Endometrium (tissue), 2 donors: ENCODE data around the gene TBC1D22B.
"Not testable (repeated sequence)": the region's sequence is repeated elsewhere in the genome, so short reads cannot be mapped to it uniquely, and the experiment has no call there.

Experiments used
- FAIRE-seq: peaks from 2 replicates; lab custom pipeline; 2012; peaks lifted over from hg19 to GRCh38; lab: Jason Lieb, UNC
- donor health status: control.
- donor health status: control.

The TBC1D22B gene

DNA sequence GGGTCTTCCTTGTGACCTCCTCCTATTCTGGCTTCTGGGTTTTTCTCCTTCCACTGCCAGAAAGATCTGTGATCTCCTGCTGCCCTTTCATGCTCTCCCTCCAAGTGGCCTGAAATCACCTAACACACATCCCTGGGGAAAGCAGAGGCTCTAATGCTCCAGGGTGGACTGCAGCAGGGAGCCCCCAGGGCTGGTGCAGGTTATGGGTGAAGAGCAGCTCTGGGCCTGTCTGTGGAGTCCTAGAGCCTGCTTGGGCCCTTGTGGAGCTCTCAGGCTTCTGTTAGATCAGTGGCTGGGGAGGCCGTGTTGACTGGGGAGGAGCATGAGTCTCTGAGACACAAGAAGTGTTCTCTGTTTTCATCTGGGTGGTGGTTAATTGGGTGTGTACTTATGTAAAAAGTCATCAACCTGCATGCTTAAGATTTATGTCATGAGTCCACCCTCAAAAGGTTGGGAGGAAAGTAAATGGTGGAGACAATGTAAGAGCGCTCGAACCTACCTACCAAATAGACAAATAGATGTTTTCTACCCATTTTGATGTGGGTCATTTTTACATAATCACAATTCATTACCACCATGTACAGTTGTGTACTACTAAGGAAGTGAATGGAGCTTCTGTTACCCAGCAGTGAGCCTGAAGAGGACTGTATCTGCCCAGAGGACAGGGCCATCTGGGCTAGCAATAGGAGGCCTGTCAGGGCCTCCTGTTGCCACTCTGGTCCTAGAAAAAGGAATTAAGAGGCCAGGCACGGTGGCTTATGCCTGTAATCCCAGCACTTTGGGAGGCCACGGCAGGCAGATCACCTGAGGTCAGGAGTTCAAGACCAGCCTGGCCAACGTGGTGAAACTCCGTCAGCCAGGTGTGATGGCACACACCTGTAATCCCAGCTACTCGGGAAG, 64.2 kb downstream of the TBC1D22B start:
- FAIRE-seq = no peak

DNA sequence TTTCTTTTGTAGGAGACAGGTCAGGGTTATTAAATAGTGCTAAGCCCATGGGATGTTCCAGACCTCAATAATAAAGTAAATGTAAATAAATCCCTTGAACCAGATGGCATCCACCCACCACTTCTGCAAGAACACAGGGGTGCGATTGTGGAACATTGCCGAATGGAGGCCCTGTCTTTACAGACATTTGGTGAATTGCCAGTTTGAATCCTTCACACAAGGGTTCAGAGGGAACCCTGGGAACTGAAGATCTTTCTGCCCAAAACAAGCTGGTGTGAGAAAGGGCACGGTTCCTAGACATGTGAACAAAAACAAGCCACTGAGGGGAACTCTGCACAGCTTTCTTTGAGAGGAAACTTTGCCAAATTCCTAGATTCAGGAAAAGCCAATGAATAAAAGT, 66.0 kb downstream of the TBC1D22B start:
- no peak for FAIRE-seq

DNA sequence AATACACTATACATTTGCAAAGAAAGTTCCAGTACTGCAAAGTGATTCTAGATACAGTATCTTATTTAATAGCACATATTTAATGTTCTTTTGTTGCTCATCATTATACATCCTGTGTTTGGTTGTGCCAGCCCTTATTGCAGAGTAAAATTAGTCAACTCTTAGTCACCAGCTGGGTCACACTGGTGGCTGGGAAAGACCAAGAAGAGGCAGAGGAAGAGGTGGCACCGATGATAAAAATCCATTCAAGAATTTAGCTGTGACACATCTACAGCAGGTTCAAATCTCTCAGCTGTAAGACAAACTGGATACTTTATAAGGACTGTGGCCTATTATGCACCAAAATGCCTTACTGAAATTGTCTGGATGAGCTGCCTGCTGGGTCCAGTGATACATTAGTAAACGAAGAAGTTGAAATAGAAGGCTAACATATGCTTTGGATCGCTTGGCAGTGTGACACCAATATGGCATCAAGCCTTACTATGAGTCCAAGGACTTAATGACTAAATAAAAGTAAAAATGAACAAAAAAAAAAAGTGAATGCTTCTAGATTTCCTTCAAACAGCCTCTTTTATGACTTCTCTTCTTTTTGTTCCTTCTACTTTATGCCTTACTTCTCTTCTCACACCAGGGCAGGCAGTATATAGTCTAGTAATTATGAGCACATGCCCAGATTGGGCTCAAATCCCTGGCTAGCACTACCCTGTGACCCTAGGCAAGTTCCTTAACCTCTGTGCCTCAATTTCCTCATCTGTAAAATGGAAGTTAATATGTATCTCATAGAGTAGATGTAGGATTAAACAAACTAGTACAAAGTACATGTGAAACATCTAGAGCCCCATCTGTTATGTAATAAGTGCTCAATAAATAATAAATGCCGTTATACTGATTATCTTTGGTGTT, 66.8 kb downstream of the TBC1D22B start:
- FAIRE-seq = no peak

DNA sequence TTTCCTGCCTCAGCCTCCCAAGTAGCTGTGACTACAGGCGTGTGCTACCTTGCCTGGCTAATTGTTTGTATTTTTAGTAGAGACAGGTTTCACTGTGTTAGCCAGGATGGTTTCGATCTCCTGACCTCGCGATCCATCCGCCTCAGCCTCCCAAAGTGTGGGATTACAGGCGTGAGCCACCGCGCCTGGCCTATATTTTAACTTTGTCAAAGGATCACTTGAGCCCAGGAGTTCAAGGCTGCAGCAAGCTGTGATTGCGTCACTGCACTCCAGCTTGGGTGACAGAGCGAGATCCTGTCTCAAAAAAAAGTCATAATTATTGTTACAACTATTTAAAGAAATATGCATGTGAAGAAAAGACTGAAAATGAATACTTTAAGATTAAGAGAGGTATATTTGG, 72.8 kb downstream of the TBC1D22B start:
- FAIRE-seq = not testable (repeated sequence)

DNA sequence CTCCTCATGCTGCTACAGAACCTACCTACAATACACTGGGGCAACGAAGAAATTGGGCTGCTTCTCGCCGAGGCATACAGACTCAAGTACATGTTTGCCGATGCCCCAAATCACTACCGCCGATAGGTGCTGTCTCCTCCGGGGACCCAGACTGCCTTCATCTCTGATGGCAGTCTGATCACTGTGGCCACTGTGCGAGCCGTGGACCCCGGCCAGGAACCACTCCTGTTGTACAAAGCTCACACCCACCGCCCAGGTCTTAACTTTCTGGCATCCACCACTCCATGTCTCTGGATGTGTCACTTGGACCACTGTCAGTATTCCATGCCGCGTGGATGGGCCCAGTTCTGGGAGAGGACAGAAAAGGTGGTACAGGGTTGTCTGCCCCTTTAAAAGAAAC, 73.5 kb downstream of the TBC1D22B start:
- no peak for FAIRE-seq

DNA sequence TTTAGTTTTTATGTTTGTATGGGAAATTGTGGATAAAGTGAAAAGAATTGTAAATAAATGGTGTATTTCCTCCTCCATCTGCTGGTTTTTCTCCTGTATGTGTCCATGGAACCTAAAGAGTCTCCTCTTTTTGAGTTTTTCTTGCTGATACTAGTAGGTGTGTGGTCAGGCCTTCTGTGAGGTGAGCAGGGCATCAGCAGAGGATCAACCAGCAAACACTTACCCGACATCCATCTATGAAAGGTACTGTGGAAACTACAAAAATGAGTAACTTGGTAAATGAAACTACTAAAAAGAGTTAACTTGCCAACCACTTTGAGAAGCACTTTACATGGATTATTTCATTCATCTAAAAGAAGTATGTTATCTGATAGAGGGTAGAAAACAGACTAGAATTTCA, 75.3 kb downstream of the TBC1D22B start:
- FAIRE-seq = no peak

DNA sequence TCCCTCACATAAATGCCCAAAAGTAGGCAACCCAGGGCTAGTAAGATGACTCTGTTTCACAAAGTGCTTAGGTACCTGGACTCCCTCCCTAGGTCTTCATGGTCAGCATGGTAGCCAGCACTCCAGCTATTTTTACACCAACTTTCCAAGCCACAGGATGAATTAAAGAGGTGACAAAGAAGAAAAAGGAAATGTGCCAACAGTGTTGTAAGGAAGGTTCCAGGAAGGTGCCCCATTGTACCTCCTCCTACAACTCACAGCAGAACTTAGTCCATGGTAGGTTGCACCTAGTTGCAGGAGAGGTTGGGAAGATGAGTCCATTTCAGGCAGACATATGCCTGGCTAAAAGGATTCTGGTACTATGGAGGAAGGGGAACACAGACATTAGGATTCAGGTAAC, 76.5 kb downstream of the TBC1D22B start:
- no peak for FAIRE-seq

DNA sequence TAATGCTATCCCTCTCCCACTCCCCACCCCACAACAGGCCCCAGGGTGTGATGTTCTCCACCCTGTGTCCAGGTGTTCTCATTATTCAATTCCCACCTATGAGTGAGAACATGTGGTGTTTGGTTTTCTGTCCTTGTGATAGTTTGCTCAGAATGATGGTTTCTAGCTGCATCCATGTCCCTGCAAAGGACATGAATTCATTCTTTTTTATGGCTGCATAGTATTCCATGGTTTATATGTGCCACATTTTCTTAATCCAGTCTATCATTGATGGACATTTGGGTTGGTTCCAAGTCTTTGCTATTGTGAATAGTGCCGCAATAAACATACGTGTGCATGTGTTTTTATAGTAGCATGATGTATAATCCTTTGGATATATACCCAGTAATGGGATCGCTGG, 80.7 kb downstream of the TBC1D22B start:
- not testable (repeated sequence) for FAIRE-seq

DNA sequence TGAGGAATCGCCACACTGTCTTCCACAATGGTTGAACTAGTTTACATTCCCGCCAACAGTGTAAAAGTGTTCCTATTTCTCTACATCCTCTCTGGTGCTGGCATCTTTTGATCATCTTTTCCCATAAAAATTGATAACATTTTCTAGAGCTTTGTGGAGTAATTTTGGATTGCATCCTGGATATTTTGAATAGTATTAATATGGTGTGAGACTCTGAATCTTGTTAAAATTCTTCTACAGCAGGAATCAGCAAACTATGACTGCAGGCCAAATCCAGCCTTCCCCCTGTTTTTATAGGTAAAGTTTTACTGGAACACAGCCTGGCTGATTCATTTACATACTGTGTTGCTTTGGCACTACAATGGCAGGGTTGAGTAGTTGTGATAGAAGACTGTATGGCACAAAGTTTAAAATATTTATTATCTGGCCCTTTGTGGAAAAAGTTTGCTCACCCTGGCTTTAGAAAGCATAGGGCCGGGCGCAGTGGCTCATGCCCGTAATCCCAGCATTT, 81.2 kb downstream of the TBC1D22B start:
- no peak for FAIRE-seq

DNA sequence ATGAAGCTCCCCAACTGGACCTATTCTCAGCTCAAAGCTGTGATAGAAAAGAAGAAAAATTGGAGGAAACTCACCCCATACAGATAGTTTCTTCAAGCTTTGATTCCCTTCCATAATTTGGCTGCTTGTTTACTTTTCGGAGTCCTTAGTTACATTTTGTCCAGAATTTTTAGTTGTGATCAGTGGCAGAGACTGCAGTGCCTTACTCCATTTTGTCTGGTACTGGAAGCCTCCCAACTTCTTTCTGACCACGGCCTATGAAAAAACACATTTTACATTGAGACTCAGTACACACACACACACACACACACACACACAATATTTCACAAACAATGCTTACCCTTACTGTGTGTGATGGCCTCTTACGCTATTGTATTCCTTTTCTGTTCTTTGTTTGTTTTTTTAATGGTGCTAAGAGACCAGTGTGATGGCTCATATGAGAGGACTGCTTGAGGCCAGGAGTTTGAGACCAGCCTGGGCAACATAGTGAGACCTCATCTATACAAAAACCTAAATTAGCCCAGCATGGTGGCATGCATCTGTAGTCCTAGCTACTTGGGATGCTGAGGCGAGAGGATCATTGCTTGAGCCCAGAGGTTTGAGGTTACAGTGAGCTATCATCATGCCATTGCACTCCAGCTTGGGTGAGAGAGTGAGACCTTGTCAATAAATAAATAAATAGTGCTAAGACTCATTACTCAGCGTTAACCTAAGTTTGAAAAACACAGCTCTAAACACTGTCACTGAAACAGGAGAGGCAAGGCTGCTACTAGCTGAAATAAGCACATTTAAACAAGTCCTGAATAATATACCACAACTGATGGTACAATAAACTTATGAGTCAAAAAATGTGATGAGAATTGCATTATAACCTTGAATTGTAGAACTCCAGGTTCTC, 82.4 kb downstream of the TBC1D22B start:
- no peak for FAIRE-seq

DNA sequence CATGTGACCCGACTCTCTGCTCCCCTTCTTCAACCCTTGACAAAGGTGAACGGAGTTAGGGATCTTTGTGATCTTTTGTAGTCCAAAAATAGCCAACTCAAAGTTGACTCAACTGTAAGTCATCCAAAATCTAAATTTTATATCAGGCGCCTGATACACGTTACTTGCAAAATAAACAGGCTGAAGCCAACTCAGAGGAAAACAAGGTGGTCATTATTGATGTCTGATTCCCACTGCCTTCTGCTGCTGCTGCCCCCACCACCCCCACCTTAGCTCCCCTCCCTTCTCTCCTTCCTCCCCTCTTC, 83.0 kb downstream of the TBC1D22B start:
- FAIRE-seq = no peak

DNA sequence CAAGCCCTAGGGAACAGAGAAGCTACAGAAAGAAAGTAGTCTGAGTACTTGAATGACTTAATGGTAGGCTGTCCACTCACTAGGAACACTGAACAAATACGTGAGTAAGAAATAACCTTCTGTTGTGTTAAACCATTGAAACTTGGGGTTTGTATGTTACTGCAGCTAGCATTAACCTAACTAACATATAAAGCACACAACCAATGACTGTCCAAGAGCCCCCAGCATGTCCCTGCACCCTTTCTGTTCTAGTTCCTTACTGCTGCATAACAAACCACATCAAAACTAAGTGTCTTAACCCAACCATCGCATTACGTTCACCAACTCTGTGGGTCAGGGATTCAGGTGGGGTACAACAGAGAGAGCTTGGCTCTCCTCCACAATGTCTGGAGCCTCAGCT, 85.7 kb downstream of the TBC1D22B start:
- FAIRE-seq = no peak

DNA sequence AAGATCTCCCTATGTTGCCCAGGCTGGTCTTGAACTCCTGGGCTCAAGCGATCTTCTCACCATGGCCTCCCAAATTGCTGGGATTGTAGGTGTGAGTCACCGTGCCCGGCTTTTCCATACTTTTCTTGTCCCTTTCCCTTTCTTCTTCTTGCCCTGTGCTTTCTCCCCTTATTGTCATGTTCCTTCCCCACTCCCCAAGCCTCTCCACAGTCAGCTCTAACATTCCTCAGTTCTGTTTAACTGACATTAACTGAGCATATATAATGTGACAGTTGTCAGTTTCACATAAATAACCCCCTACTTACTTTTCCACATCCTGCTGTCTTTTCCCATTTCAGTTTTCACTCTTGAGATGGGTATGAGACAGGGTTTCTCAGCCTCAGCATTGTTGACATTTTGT, 86.7 kb downstream of the TBC1D22B start:
- FAIRE-seq = no peak

DNA sequence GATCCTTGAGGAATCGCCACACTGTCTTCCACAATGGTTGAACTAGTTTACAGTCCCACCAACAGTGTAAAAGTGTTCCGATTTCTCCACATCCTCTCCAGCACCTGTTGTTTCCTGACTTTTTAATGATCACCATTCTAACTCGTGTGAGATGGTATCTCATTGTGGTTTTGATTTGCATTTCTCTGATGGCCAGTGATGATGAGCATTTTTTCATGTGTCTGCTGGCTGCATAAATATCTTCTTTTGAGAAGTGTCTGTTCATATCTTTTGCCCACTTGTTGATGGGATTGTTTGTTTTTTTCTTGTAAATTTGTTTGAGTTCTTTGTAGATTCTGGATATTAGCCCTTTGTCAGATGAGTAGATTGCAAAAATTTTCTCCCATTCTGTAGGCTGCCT, 88.2 kb downstream of the TBC1D22B start:
- not testable (repeated sequence) for FAIRE-seq

DNA sequence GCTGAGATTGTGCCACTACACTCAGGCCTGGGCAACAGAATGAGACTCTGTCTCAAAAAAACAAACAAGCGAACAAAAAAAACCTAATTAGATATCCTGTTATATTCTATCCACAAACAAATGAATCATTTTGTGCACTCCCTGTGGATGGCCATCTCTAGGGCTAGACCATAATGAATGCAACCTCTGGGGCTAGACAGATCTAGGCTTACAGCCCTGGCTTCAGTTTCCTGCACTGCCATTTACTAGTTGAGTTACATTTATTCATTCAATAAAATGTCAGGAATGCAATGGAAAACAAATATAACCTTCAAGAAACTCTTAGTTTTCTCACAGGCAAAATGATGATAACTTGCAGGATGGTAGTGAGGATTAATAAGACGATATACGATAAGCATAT, 89.6 kb downstream of the TBC1D22B start:
- no peak for FAIRE-seq

DNA sequence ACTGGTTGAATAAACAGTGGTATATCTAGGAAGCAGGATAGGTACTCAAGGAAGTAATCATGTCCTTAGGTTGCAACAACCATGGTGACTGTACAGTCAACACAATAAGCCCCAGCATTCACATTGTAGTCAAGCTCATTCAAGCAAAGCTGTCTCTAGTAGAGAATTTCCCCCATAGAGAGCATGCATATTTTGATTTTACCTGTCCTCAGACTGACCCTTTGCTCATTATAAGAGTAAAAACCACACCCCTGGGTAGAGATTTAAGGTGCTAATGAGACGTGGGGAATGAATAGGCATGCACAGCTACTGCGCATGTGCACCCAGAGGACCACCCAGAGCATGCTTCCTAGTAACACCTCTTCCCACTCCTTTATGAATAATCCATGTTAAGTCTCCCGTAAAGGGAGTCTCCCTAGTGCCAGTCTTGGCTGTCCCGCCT, 90.1 kb downstream of the TBC1D22B start:
- FAIRE-seq = no peak

DNA sequence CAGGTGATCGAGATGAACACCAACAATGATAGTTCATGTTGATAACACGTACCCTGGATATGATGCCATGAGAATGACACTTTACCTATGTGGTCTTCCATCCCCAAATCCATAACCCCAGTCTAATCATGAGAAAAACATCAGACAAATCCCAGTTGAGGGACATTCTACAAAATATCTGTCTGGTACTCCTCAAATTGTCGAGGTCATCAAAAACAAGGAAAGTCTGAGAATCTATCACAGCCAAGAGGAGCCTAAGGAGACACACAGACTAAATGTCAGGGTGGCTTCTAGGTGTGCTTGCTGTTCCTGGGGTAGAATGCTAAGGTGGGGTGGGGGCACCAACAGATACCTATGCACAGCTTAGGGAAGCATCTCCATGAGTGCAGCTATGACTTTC, 93.5 kb downstream of the TBC1D22B start:
- FAIRE-seq = no peak

DNA sequence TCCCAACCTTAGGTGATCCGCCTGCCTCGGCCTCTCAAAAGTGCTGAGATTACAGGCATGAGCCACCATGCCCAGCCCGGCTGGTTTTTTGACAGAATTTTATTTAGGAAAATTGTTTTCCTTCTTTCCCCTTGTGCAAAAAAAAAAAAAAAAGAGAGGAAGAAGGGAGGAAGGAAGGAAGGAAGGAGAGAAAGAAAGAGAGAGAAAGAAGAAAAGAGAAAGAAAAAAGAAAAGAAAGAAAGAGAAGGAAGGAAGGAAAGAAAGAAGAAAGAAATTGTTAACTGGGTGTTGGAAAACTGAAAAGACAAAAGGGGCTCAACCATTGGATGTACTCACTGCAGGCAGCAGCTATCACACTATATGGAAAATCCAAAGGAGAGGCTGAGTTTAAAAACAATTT, 94.8 kb downstream of the TBC1D22B start:
- FAIRE-seq = no peak

DNA sequence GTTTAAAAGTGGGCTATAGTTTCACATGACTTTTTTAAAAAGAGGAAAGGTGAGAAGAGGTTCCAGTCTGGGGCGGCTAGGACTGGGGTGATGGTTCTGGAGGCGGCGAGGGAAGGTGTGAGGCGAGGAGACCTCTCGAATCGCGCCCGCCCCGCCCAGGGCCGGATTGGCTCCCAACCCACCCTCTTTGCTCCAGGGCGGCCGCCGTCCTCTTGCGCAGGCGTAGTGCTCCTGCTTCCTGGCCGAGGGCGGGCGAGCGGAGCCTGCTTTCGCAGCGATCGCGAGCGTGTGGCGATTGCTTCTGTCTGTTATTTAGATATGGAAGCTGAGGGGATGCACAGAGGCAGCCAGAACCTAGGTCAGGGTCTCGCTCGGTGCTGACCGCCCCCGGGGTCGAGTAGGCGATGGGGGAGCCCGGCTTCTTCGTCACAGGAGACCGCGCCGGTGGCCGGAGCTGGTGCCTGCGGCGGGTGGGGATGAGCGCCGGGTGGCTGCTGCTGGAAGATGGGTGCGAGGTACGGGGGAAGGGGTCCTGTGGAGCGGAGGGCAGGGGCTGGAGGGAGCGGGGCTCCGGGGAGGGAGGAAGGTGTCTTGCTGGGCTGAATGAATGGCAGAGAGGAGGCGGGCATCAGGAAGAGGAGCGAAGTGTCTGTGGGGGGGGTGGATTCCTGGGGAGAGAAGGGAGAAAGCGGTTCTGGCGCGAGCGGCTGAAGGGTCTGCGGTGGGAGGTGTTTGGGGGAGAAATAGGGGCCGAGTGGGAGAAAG, 96.4 kb downstream of the TBC1D22B start, which contains the start of gene RNF8:
RNF8 (plus strand) TSS at position 223 of the 765 bp plus-strand sequence; CDS start at position 405, 182 bp downstream.
- peak; percentile 8 for FAIRE-seq

DNA sequence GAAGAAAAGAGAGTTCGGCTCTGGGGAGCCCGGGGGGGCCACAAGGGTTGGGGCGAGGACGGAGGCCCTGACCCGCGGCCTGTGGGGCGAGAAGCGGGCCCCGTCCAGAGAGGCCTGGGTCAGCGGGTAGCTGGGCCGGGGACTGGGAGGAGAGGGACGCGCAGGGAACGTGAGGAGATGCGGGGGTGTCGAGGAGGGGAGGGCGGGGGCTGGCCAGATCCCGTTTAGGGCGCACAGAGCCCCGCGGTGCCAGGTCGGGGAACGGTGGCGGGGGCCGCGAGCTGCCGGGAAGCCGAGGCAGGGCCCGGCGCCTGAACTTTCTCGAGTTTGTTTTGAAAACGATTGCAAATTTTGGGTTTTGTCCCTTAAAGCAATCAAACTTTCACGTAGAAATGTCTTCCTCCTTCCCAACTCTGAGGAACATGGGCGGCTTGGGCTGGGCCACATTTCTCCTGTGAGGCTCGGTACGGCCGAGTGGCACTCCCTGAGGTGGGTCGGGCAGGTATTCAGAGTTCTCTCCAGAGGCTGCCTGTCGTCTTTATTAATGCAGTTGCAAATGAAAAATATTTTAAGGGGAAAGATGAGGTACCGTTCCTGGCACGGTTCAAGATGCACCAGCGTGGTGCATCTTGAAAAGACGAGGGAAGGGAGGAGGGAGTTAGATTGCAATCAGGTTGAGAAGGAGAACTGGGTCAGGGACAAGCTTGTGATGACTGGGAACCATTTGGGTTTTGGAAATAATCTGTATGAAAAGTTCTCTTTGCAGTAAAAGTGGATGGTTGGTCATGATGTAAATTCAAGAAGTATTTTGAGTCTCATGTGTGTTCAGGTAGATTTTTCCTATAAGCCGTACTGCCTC, 97.2 kb downstream of the TBC1D22B start:
- FAIRE-seq = no peak
